Posterior vena cava (tissue), 2 donors: ENCODE measurements around the gene TELO2. TPM values are rescaled to one million over a fixed set of nuclear protein-coding genes. Genes with fewer than 3 reads are reported as not detected.

ENCODE experiments used
- DNase-seq: peaks from one replicate; pipeline ENCODE4 v3.0.0-alpha.2; 2020; ENCODE audit warnings: low spot score
- intact Hi-C, 2 donors: fragments of 100-400 bp; cut with DNase I; formaldehyde crosslinking; loops; one replicate each; pipeline versions ENCODE4 v1.14.1 to v1.14.2; 2022 to 2023
- long read RNA-seq, 2 donors: library from polyadenylated mRNA; unstranded; transcript quantifications; one replicate each; pipeline ENCODE4 v2.0.0, GENCODE V29; 2020 to 2021
- total RNA-seq, 2 donors: library from RNA; stranded (reverse); fragmentation: NEBNext Ultra II Directional; extraction: Animal tissue kit (Norgen Biotek cat#: 25700); gene quantifications; one replicate each; pipeline ENCODE4 v1.2.1, GENCODE V29; 2021
- donor health status: DM: yes; HTN: yes; CAD: no.
- donor health status: DM: yes; HTN: yes; CAD: no.

Gene TELO2
- 10 to 100 TPM; 20.8 to 21.4 TPM for total RNA-seq
- long read RNA-seq, donor 1, transcript TELO2-201 (21 exons, 3,314 nt) = major isoform, 17 of 29 reads
- long read RNA-seq, donor 1, partial matches to known transcripts = 7 of 29 reads
- long read RNA-seq, donor 1, other reads (novel, unspliced or antisense) = 4 of 29 reads
- long read RNA-seq, donor 2, transcript TELO2-201 (21 exons, 3,314 nt) = major isoform, 27 of 93 reads
- long read RNA-seq, donor 2, partial matches to known transcripts = 38 of 93 reads
- long read RNA-seq, donor 2, other reads (novel, unspliced or antisense) = 26 of 93 reads

GRCh38 chr16:1492923-1493745 is at the start of gene TELO2:
TSS of gene TELO2 (plus strand) at chr16:1493360. CDS start at chr16:1494282, 922 bp downstream.
- peak; percentile 94 for DNase-seq
- intact Hi-C loops = loop anchor here in 1 of 2 donors (5.0 to 10.0 kb wide), 3 partner anchors 62 to 202 kb away; no protein-coding TSS in a partner anchor

DNA sequence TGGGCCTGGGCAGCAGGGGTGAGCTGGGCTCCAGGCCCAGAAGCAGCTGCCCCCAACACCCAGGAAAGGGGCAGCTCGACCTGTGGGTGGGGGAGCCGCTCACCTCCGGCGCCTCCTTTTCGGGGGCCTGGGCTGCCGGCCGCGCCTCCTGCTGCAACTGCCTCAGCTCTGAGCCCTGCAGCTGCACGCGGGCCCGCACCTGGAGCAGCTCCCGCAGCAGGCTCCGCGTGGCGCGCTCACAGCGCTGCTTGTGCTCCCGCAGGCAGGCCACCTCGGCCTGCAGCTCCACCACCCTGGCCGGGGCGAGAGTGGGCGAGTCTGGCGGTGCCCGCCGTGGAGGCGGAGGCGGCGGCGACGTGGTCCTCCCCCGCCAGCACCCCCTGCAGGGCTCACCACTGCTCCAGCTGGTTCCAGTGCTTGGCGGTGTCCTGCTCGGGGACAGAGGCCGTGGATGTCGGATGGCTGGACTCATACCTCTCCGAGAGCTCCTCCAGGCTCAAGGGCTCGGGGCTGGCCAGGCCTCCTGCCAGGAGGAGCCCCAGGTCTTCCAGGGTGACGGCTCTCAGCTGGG is 49.7 kb upstream of the TELO2 start:
- DNase-seq = no peak
- intact Hi-C loops = no loop called here

GRCh38 chr16:1443980-1444729 is 49.0 kb upstream of the TELO2 start, which contains the start of gene CCDC154:
TSS of gene CCDC154 (minus strand) at chr16:1444556. CDS start at chr16:1444322, 234 bp downstream.
- intact Hi-C loops = no loop called here
- no peak for DNase-seq

GRCh38 chr16:1444730-1445517 is 48.2 kb upstream of the TELO2 start:
- intact Hi-C loops = no loop called here
- DNase-seq = no peak

- intact Hi-C loops = no loop called here
- no peak for DNase-seq
Observed at GRCh38 chr16:1445518-1446203, 47.5 kb upstream of the TELO2 start.

GRCh38 chr16:1446296-1447080 is 46.7 kb upstream of the TELO2 start:
- intact Hi-C loops = no loop called here
- DNase-seq = no peak

- DNase-seq = no peak
- intact Hi-C loops = no loop called here
Observed at GRCh38 chr16:1447965-1448364, 45.2 kb upstream of the TELO2 start.

GRCh38 chr16:1448536-1449116 is 44.5 kb upstream of the TELO2 start:
- DNase-seq = no peak
- intact Hi-C loops = no loop called here

DNA sequence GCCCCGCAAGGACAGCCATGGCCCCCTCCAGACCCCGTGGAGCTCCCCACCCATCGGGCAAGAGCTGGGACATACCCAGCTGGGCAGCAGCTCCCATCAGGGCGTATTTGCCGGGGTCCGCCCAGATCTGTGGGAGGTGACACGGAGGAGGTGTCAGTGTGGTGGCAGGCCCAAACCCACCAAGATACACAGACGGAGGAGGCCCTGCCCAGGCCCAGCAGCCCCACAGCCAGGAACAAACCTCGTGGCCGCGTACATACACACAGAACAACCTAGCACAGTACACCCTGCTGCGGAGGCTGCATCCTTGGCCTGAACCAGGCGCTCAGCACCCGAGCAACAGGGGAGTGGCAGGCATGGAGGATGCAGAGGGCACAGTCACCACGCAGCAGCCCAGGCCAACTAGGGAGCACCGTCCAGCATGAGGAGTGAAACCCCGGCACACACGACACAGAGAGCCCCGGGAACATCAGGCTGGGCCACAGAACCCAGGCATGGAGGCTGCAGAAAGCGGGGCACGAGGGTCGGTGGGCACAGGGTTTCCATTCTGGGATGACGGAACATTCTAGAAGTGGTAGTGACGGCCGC is 43.9 kb upstream of the TELO2 start:
- DNase-seq = no peak
- intact Hi-C loops = no loop called here

GRCh38 chr16:1450218-1450617 is 42.9 kb upstream of the TELO2 start:
- DNase-seq = no peak
- intact Hi-C loops = no loop called here

DNA sequence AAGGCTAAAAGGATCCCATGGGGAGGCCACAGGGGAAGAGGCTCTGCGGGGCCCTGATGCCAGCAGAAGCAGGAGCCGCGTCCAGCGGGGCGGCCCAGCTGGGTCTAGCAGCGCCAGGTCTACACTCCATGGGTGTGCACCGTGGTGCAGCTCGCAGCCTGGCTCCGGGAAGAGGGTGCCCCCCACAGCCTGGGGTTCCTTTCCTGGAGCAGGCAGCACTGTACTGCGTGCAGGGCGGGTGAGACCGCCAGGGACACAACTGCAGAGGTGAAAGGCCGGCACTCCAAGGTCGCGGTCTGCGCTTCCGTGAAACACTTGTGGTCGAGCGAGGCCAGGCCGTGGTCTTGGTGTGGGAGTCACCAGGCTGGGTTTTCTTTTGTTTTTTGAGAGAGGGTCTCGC is 42.3 kb upstream of the TELO2 start:
- DNase-seq = no peak
- intact Hi-C loops = no loop called here

- intact Hi-C loops = no loop called here
- DNase-seq = no peak
Observed at GRCh38 chr16:1451702-1452392, 41.3 kb upstream of the TELO2 start.

DNA sequence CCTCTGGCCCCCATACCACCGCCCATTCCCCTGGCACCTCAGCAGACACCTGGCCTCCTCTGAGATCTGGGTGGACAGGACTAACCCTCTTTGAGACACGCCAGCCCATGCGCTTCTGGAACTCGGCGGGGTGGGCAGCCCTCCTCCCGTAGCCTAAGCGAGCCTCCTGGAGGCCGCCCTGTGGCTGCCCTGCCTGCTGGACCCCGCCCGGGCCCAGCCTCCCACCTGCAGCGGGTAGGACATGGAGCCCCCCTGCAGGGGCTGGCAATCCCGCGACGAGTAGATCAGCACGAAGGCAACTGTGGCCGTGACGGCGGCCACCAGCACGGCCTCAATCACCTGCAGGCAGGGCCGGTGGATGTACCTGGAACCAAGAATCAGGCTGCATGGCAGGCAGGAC is 40.6 kb upstream of the TELO2 start:
- intact Hi-C loops = no loop called here
- no peak for DNase-seq

- intact Hi-C loops = no loop called here
Observed at GRCh38 chr16:1453316-1453715, 39.8 kb upstream of the TELO2 start.

DNA sequence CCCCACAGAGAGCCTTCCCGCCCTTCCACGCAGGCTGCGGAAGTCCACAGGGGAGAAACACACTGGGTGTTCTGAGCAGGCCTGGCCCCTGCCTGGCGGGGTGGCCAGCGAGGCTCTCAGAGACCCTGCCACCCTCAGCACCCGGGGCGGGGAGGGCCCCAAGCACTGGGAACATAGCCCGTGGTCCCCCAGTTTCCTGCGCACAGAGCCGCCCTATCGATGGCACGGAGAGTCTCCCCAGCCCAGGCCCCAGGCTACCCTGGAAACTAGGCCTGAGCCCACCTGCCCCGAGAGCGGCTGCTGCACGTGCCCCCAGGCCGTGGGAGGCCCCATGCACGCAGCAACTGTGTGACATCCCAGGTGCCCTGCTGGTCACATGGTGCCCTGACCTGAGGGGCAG is 38.6 kb upstream of the TELO2 start:
- intact Hi-C loops = no loop called here

More at GRCh38 chr16:1453316-1453715, 39.8 kb upstream of the TELO2 start:
- no peak for DNase-seq

More for the DNA sequence above, 38.6 kb upstream of the TELO2 start:
- no peak for DNase-seq
